ENCODE data around the gene CGB1. TPM values are rescaled to one million over a fixed set of nuclear protein-coding genes. Genes with fewer than 3 reads are reported as not detected.

Gene CGB1
- total RNA-seq, 1 experiment from 2014 or later = not detected

DNA sequence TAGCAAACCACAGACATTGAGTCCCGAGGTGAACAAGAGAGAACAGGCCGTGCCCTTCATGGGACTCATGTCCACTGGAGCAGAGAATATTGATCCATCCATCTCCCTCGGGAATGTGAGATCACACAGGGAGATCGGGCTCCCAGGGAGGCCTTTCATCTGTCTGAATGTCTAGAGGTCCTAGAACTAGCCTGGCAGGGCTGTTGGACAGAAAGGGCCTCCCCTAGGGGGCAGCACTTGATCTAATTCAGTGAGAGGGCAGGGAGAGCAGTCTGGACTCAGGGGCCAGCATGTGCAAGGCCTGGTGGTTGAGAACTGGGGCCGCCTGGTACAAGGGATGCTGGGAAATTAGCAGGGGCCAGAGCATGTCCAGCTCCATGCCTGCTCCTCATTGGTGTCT, 38.7 kb downstream of the CGB1 start:
- Histone ChIP-seq H3K4me1 (ENCODE audit: insufficient read depth, low read length) (no peaks in the 10 kb centered on the region), H3K9ac (ENCODE audit: extremely low read depth, insufficient read length, low read length) (no peak overlapping the region), H3K56ac (ENCODE audit: insufficient read length, low read depth, low read length) (no peak overlapping the region), H4K8ac (replicated peaks; ENCODE audit: insufficient read length, low read depth, low read length) (no peak overlapping the region), H3K23me2 (ENCODE audit: insufficient read length, low read depth, low read length, poor library complexity, severe bottlenecking) (no peaks in the 10 kb centered on the region), H3K27ac (ENCODE audit: insufficient read length, low read depth, low read length) (no peak overlapping the region), H2AFZ (ENCODE audit: low read length) (no peak overlapping the region), H3K79me2 (ENCODE audit: insufficient read depth, low read length) (peaks cover 9% of the 10 kb centered on the region; the same call in 1 of the 2 replicates), H2BK5ac (ENCODE audit: insufficient read length, low read length) (no peak overlapping the region), H2BK15ac (ENCODE audit: low read depth, low read length) (no peak overlapping the region), H2BK12ac (ENCODE audit: insufficient read length, low read depth, low read length) (no peak overlapping the region), H4K5ac (ENCODE audit: insufficient read length, low read depth, low read length) (no peak overlapping the region), H2BK20ac (ENCODE audit: low read depth, low read length, poor library complexity, severe bottlenecking) (no peak overlapping the region), H4K91ac (ENCODE audit: insufficient read length, low read depth, low read length) (no peak overlapping the region), H3K27me3 (ENCODE audit: insufficient read depth, low read length) (no peaks in the 10 kb centered on the region), H3K79me1 (ENCODE audit: insufficient read depth, low read depth, low read length, poor library complexity, severe bottlenecking) (no peaks in the 10 kb centered on the region), H3K18ac (ENCODE audit: insufficient read length, low read depth, low read length) (no peak overlapping the region), H4K20me1 (ENCODE audit: control insufficient read depth, insufficient read depth, insufficient read length) (no peaks in the 10 kb centered on the region), H3K14ac (ENCODE audit: insufficient read depth, low read length) (no peak overlapping the region), H2BK120ac (ENCODE audit: low read depth, low read length, poor library complexity, severe bottlenecking) (no peak overlapping the region), H2AK5ac (ENCODE audit: insufficient read length, low read length) (no peak overlapping the region), H3K4ac (ENCODE audit: low read depth, low read length) (no peak overlapping the region), H3K4me2 (ENCODE audit: insufficient read depth, insufficient read length, low read length) (no peak overlapping the region), H3K23ac (ENCODE audit: insufficient read length, low read depth, low read length) (no peak overlapping the region), H3T11ph (ENCODE audit: low read length) (no peak overlapping the region), H3K9me3 (ENCODE audit: control insufficient read depth, low read depth, low read length) (no peaks in the 10 kb centered on the region)
- Mint-ChIP-seq H3K4me3 (no peak overlapping the region), H3K9me3 (no peaks in the 10 kb centered on the region), H3K27me3 (ENCODE audit: low read depth) (no peaks in the 10 kb centered on the region), H3K4me1 (peaks cover 24% of the 10 kb centered on the region in 2 experiments), H3K27ac (peak overlapping the region in 1 of 3 experiments; percentile 68; a peak in 1 of 7 replicates), H3K36me3 (ENCODE audit: insufficient read depth in 1 of 3, low read depth in 3 of 3) (peaks cover 5 to 16% (median 7%) of the 10 kb centered on the region in 3 experiments; a peak in 6 of 7 replicates)
- DNase-seq = peak; percentile 86
- WGBS (ENCODE audit: extremely low coverage, insufficient read length, low lambda C conversion rate) = no CpG with 5 or more reads among the region's 5 CpGs
- TF ChIP-seq, protein P1, sequence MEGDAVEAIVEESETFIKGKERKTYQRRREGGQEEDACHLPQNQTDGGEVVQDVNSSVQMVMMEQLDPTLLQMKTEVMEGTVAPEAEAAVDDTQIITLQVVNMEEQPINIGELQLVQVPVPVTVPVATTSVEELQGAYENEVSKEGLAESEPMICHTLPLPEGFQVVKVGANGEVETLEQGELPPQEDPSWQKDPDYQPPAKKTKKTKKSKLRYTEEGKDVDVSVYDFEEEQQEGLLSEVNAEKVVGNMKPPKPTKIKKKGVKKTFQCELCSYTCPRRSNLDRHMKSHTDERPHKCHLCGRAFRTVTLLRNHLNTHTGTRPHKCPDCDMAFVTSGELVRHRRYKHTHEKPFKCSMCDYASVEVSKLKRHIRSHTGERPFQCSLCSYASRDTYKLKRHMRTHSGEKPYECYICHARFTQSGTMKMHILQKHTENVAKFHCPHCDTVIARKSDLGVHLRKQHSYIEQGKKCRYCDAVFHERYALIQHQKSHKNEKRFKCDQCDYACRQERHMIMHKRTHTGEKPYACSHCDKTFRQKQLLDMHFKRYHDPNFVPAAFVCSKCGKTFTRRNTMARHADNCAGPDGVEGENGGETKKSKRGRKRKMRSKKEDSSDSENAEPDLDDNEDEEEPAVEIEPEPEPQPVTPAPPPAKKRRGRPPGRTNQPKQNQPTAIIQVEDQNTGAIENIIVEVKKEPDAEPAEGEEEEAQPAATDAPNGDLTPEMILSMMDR (conservative IDR thresholded peaks at IDR 0.05) = peak; percentile 81

Measured in H9 (cell line).